ENCODE data around the gene CLCA4.

Gene CLCA4

DNA sequence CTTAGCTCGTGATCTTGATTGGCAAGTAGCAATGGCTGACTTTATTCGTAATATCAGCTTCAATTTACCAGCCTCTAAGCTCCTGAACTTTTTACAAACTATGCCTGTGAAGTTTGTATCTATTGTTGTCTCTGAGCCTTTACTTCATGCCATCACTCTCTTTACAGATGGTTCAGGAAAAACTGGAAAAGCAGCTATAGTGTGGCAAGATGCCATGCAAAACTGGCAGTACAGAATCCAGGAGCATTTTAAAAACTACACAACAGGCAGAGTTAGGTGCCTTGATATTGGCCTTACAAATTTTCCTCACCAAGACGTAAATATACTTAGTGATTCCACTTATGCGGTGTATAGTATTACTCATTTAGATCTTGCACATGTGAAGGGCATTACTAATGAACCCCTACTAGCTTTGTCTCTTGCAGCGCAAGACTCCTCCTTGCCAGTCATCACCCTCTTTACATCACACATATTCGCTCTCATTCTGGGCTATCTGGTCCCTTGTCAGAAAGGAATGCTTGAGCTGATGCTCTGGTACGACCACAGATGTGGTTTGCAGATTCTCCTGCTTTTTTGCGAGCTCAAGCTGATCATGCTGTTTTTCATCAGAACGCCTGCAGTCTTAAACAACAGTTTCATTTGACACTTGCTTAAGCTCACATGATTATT lies 41.8 kb upstream of the CLCA4 start:
- no peak overlapping the region for H3K4me2 ChIP-seq (ENCODE audit: low read length)
- H3K4me3 ChIP-seq (ENCODE audit: low read length) = no peak overlapping the region

DNA sequence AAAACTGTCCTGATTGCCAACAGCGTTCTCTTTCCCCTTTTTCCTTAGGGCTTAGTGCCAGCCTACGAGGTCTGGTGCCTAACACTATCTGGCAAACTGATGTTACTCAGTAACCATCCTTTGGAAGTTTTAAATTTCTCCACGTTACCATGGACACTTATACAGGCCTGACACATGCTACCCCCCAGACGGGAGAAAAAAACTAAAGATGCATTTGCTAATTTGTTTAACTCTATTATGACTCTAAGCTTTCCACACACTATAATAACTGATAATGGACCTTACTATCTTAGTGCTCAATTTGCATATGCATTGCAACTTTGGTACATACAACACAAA lies 41.3 kb upstream of the CLCA4 start:
- H3K27ac ChIP-seq (ENCODE audit: low read length) = no peak overlapping the region
- no peaks in the 10 kb centered on the region for H3K9me3 ChIP-seq (ENCODE audit: insufficient read depth, low read length)
- no peak for TF ChIP-seq EZH2phosphoT487 (IDR thresholded peaks at IDR 0.05; ENCODE audit: low read depth)
- TF ChIP-seq, protein P1, sequence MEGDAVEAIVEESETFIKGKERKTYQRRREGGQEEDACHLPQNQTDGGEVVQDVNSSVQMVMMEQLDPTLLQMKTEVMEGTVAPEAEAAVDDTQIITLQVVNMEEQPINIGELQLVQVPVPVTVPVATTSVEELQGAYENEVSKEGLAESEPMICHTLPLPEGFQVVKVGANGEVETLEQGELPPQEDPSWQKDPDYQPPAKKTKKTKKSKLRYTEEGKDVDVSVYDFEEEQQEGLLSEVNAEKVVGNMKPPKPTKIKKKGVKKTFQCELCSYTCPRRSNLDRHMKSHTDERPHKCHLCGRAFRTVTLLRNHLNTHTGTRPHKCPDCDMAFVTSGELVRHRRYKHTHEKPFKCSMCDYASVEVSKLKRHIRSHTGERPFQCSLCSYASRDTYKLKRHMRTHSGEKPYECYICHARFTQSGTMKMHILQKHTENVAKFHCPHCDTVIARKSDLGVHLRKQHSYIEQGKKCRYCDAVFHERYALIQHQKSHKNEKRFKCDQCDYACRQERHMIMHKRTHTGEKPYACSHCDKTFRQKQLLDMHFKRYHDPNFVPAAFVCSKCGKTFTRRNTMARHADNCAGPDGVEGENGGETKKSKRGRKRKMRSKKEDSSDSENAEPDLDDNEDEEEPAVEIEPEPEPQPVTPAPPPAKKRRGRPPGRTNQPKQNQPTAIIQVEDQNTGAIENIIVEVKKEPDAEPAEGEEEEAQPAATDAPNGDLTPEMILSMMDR (IDR thresholded peaks at IDR 0.05; ENCODE audit: low read depth, low read length) = no peak
- H3K4me1 ChIP-seq (ENCODE audit: low read length) = peaks cover 9% of the 10 kb centered on the region
- H3K4me2 ChIP-seq (ENCODE audit: low read length) = no peak overlapping the region
- H2AFZ ChIP-seq (ENCODE audit: low read depth, low read length) = no peak overlapping the region
- no peaks in the 10 kb centered on the region for H3K79me2 ChIP-seq (ENCODE audit: low read length)
- no peaks in the 10 kb centered on the region for H4K20me1 ChIP-seq (ENCODE audit: insufficient read depth, low read length)
- no peak overlapping the region for H3K4me3 ChIP-seq (ENCODE audit: low read length)
- H3K36me3 ChIP-seq (replicated peaks; ENCODE audit: low read depth, low read length) = no peaks in the 10 kb centered on the region
- H3K9ac ChIP-seq (ENCODE audit: low read length) = no peak overlapping the region
- H3K27me3 ChIP-seq (ENCODE audit: low read depth, low read length) = no peaks in the 10 kb centered on the region

More for the DNA sequence above, 41.8 kb upstream of the CLCA4 start:
- Histone ChIP-seq H3K79me2 (ENCODE audit: low read length) (no peaks in the 10 kb centered on the region), H3K36me3 (replicated peaks; ENCODE audit: low read depth, low read length) (no peaks in the 10 kb centered on the region), H3K27ac (ENCODE audit: low read length) (no peak overlapping the region), H3K27me3 (ENCODE audit: low read depth, low read length) (no peaks in the 10 kb centered on the region), H3K9me3 (ENCODE audit: insufficient read depth, low read length) (no peaks in the 10 kb centered on the region), H2AFZ (ENCODE audit: low read depth, low read length) (no peak overlapping the region), H4K20me1 (ENCODE audit: insufficient read depth, low read length) (no peaks in the 10 kb centered on the region), H3K9ac (ENCODE audit: low read length) (no peak overlapping the region), H3K4me1 (ENCODE audit: low read length) (peaks cover 9% of the 10 kb centered on the region)
- TF ChIP-seq EZH2phosphoT487 (IDR thresholded peaks at IDR 0.05; ENCODE audit: low read depth) = no peak
- TF ChIP-seq, protein P1 (IDR thresholded peaks at IDR 0.05; ENCODE audit: low read depth, low read length) = no peak

GRCh38 chr1:86507935-86508582 lies 38.8 kb upstream of the CLCA4 start:
- no peak overlapping the region; the same call in 1 of the 2 replicates for H3K9ac ChIP-seq (ENCODE audit: low read length)
- H3K79me2 ChIP-seq (ENCODE audit: low read length) = no peaks in the 10 kb centered on the region
- no peaks in the 10 kb centered on the region for H4K20me1 ChIP-seq (ENCODE audit: insufficient read depth, low read length)
- H2AFZ ChIP-seq (ENCODE audit: low read depth, low read length) = peak overlapping the region; percentile 91
- peak overlapping the region; percentile 65 for H3K4me3 ChIP-seq (ENCODE audit: low read length)
- peaks cover 6% of the 10 kb centered on the region for H3K4me1 ChIP-seq (ENCODE audit: low read length)
- no peak for TF ChIP-seq EZH2phosphoT487 (IDR thresholded peaks at IDR 0.05; ENCODE audit: low read depth)
- TF ChIP-seq, protein P1 (IDR thresholded peaks at IDR 0.05; ENCODE audit: low read depth, low read length) = peak; percentile 51
- no peaks in the 10 kb centered on the region for H3K36me3 ChIP-seq (replicated peaks; ENCODE audit: low read depth, low read length)
- H3K27ac ChIP-seq (ENCODE audit: low read length) = no peak overlapping the region
- peak overlapping the region; percentile 78 for H3K4me2 ChIP-seq (ENCODE audit: low read length)
- H3K9me3 ChIP-seq (ENCODE audit: insufficient read depth, low read length) = no peaks in the 10 kb centered on the region
- no peaks in the 10 kb centered on the region for H3K27me3 ChIP-seq (ENCODE audit: low read depth, low read length)

DNA sequence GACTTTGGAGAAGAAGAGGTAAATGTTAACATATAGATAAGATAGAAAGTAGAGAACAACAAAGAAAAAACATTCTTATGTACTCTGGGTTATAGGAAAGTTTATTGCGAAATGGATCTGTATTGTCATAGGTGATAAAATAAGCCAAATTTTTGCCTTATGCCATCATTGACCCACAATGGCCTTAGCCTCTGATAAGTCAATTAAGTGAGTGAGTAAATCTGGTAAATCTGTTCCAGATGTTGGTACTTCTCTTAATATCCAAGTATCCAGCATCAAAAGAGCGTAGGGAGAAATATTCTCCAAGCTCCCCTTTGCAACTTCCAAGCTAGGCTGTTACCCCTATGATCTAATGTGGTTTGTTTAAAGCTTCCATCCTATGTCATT lies 38.3 kb upstream of the CLCA4 start:
- Histone ChIP-seq H3K27me3 (ENCODE audit: low read depth, low read length) (no peaks in the 10 kb centered on the region), H3K9me3 (ENCODE audit: insufficient read depth, low read length) (no peaks in the 10 kb centered on the region), H2AFZ (ENCODE audit: low read depth, low read length) (peak overlapping the region; percentile 91; the same call in 1 of the 2 replicates), H3K27ac (ENCODE audit: low read length) (no peak overlapping the region), H3K79me2 (ENCODE audit: low read length) (no peaks in the 10 kb centered on the region), H3K4me2 (ENCODE audit: low read length) (peak overlapping the region; percentile 78), H3K36me3 (replicated peaks; ENCODE audit: low read depth, low read length) (no peaks in the 10 kb centered on the region), H3K9ac (ENCODE audit: low read length) (no peak overlapping the region), H3K4me1 (ENCODE audit: low read length) (peaks cover 3% of the 10 kb centered on the region; the same call in 1 of the 2 replicates), H4K20me1 (ENCODE audit: insufficient read depth, low read length) (no peaks in the 10 kb centered on the region), H3K4me3 (ENCODE audit: low read length) (no peak overlapping the region)
- TF ChIP-seq EZH2phosphoT487 (IDR thresholded peaks at IDR 0.05; ENCODE audit: low read depth) = no peak
- TF ChIP-seq, protein P1 (IDR thresholded peaks at IDR 0.05; ENCODE audit: low read depth, low read length) = no peak

Measured in OCI-LY3 (cell line).